Measurements from ENCODE around the gene PCNA.
"Not testable (repeated sequence)": the region's sequence is repeated elsewhere in the genome, so short reads cannot be mapped to it uniquely, and the experiment has no call there.

PCNA gene

DNA sequence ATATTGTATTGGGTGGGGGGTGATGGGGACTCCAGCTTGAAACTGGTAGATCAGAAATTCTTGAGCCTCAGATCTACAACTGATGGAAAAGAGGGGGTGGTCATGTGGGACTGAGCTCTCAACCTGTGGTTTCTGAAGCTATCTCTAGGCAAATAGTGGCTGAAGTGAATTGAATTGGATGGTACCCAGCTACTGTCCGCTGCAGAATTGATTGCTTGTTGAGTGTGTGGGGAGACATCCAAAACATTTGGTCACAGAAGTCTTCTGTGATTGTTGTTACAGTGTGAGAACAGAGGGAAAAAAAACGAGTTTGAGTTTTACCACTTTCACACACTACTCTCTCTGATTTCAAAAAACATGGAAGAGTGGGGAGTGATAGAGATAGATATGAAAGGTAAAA, 21.9 kb upstream of the PCNA start:
- no peak for DNase-seq

DNA sequence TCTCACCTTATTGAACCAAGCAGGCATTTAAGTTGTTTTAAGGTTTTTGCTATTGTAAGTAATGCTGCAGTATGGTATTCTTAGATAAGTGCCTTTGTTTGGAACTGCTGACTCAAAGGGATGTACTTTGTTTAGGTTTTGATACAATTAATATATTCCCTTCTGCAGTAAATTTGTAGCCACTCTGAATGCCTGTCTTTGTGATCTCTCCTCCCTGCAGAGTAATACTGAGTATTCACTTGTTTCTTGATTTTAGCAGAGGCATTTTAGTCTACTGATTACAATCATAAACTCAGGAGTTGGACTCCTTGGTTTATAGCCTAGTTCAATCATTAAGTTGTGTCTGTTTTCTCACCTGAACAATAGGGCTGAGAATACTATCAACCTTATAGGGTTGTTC, 20.4 kb upstream of the PCNA start:
- no peak for DNase-seq

DNA sequence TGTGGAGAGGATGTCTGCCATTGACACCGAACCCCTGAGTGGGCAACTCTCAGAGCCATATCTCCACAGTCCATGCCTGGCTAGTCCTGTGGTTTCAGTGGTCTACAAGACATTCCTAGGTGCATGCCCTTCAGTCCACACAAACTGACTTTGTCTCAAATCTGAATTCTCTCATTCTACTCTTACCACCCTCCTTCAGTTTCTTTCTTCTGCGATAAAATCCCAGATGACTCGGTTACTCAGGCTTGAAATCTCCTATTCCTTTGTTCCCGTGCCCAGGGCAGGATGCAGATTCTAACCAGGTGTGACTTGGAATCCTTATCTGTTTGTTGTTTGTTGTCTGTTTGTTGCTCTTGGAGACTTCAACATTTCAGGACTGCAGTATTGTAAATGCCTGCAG, 16.3 kb upstream of the PCNA start:
- DNase-seq: no peak

DNA sequence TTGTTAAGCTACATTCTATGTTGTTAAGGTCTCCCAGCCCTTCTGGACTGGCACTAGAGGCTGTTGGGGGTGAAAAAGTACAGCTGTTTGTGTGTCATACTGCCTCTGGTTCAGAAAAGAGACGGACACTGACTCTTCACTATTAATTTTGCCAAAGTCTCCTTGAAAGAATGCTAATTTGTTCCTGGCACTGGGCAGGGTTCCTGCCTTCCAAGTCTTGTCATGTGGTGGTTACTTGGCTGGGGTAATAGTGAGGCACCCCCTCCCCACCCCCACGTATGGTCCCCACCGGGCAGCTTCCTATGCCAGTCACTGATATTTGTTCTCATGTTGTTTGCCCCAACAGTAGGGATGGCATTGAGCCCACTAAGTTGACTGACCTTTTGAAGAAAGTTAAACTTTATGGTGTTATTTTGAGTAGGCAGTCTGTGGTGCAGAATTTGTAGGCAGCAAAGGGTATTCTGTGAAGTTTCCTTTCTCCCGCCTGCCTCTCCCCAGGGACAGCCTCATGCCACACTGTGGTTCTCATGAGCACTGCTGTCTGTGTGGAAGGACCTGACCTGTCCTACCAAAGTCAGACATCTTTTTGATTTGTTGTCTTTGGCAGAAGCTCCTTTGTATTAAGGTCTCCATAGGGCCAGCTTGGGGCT, 15.7 kb upstream of the PCNA start:
- DNase-seq: no peak

DNA sequence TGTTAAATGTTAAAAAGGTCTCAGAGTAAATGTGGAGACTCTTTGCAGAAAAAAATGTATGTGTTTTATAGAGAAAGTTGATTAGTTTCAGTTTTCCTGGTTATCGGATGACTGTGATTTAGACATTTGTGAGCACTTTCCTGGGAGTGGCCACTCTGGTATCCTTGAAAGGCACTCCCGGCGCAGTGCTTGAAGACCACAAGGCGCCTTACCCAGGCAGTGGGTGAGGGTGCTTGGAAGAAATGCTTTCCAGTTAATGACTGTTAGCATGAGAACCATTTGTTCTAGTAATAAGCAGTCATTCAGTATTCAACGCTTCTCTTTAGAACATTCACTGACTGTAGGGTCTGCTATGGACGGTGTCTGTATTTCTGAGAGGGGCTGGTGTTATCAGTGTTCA, 14.2 kb upstream of the PCNA start:
- no peak for DNase-seq

DNA sequence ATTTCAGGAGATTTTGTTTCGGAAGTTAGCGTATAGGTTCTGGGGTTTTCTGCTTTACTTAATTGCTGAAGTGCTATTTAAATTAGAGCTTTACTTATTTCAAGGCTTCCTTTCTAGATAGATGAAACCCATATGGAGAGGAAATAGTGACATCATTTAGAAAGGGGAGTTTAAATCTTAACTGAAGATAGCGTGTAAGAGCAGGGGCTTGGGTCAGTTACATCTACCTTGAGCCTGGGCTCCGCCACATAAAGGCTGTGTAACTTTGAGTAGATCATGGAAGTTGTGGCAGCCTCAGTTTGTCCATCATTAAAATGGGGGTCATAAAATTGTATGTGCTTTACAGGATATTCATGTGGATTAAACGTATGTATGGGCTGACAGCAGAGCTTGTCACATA, 11.7 kb upstream of the PCNA start:
- DNase-seq: no peak

DNA sequence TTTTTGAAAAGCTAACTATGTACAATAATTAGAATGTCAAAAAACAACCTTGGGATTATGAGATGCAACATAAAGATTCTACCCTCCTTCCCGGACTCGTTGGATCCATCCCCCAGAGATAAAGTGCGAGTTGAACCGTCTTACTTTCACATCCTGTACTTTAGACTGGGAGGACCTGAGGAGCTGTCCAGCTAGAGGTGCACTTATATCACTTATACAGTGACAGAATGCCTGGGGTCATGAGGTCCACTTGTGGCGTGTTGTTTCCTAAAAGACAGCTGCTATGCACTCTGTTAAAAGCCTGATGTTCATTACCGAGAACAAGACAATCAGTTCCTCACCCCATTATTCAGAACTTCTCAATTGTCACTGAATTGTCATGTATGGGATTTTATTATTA, 9.1 kb upstream of the PCNA start:
- no peak for DNase-seq

DNA sequence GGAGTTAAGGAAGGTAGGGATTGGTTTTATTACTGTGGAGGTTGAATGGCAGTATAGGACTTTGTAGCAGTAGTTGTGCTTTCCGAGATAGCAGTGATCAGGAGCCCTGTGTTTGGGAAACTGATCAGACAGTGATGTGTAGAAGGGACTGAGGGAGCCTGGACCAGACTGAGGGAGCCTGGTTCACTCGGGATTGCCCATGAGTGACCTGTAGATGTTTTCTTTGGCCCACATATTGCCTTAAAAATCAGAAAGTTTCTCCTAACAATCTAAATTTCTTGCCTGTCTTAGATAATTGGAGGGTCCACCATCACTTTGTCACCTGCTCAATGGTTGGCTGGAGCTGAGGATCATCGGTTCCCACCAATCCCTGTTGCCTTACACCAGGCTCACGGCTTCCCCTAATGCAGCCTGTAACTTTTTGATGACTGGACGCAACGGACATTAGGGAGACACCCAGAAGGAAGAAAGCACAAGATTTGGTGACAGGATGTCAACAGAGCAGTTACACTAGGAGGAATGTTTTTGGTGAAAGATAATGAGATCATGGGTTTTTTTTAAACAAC, 8.2 kb upstream of the PCNA start:
- DNase-seq: no peak

DNA sequence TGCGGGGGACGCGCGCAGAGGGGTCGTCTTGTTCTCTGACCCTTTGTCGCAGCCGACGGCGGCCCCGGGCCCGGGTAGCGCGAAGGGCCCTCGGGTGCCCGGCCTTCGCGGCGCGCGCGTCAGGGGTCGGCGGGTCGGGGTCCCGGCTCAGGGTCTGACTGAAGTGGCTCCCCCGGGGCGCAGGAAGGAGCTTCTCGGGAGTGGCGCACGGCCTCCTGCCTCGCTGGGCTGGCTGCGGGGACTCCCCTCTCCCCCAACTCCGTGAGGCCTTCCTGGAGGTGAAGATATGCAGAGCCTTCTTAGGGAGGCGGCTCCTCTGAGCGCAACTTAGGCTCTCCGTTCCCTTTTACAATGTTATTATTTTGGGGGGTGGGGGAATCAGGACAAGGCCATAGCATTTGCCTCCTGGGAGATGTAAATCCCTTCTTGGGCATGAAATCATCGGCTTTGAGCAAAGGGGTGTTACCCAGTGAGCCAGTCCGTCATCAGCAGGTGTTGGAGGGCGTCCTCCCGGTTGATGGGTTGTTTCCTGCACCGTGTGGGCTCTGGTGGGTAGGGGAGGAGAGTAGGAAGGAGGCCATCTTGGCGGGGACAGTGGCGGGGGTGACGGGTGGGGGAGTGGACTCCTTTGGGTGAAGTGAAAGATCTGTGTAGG, 7.6 kb upstream of the PCNA start:
- DNase-seq: peak; percentile 78

DNA sequence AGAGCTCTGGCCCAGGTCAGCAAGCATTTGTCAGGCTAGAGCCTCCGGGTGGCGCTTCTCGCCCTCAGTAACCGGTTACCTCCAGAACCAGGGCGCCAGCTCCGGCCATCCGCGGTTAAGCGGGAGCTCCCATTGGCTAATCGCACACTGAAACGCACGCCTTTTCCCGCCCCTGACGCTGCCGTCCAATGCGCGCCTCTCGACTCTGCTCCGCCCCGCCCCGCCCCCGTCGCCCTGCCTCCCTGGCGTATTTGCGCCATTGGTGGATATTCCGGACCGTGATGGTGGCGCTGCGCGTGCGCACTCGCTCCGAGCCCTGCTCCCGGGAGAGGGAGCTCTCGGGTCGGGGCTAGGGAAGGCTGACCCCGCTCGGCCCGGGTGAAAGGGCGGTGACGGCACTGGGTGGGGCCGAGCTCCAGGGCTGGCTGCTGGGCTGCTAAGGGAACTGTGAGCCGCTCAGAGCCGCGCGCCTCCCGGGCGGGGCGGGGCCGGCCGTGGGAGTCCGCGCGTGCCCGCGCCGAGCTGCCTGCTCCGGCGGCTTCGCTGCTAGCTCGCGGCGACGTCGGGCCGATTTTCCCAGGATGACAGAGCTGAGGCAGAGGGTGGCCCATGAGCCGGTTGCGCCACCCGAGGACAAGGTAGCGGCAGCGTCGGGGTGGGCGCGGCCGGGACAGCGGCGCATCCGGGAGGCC, 6.9 kb upstream of the PCNA start, which contains the start of gene CDS2:
CDS2 (plus strand) TSS at position 497 of the 692 bp plus-strand sequence; CDS start at position 582, 85 bp downstream.
- peak; percentile 100 for DNase-seq

DNA sequence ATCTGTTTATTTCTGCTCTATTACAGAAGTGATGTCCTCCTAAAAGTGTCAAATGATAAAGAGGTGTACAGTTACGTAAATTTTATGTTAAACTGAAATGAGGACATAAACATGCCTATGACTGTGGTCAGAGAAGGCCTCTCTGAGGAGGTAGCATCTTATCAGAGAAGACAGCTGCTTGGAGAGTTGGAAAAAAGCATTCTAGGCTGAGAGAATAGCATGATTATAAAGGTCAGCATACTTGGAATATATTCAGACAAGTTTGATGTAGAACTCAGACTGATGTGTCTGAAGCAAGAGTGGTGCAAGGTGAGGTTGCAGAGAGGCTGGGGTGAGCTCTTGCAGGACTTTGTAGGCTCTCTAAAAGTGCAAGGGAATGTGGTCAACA, 3.1 kb upstream of the PCNA start:
- no peak for DNase-seq

DNA sequence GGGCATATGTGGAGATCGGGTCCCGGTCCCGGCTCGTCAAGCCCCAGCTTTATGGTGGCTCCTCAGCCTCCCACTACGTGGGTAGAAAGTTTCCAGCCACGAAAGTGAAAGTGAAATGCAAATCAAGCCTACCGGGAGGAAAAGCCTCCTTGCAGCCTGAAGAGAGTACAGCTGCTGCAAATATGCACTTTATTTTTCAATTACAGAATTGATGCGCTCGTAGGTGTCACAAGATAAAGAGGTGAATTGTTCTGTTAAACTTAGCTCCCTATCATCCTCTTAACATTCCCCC, 373 bp upstream of the PCNA start:
- DNase-seq: no peak

DNA sequence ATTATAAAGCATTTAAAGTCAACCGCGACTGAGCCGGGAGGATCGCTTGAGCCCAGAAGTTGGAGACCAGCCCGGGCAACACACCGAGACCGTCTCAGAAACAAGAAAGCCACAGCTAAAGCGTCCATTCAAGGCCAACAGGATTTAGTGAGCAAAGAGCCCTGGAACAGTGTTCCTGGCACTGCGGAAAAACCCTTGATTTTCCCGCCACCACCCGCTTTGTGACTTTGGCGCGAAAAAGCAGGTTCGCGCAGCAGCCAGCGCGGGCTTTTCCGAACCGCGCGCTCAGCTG, 669 bp downstream of the PCNA start:
- no peak for DNase-seq

DNA sequence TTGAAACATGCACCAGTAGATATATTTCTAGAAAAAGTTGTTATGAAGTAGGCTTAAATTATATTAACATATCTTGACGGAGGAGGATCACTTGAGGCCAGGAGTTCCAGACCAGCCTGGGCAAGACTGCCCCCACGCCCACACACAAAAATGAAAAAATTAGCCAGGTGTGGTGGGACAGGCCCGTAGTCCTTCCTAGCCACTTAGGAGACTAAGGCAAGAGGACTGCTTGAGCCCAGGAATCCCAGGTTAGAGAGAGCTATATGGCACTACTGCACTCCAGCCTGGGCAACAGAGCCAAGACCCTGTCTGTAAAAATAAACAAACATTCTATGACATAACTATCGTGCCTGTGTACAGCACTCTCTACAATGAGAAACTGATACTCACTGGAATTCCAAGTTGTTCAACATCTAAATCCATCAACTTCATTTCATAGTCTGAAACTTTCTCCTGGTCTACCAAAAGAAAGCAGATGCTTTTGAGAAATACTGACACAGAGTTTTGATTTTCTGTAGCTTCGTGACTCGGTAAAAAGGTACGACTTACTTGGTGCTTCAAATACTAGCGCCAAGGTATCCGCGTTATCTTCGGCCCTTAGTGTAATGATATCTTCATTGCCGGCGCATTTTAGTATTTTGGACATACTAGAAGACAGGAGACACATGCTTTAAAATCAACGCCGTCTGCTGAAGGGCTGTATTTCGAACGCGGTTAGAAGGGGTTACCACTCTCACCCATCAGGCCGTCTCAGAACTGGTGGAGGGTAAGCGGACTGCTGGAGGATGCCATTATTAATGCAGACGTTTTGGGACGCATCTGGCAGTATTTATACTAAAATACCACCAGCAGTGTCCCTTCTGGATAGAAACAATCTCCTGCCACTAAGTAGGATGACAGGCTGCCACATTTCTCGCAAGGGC, 1.3 kb downstream of the PCNA start:
- DNase-seq: no peak

DNA sequence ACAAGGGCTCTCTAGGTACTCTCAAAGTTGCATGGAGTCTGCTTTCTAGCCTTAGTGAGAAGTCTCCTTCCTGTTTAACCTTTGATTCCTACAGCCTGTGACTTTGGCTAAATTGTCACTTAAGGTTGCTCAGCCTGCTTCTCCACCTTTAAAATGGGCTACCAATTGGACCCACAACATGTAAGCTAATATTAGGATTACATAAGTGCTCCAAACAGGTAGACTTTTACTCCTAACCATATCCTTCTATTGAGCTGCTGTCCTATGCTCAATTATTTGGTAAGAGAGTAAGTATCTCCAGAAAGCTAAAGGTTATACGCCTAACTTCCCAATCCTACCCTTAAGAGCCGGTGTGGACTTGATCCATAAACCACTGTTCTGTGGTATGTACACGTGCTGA, 2.9 kb downstream of the PCNA start:
- DNase-seq: no peak

DNA sequence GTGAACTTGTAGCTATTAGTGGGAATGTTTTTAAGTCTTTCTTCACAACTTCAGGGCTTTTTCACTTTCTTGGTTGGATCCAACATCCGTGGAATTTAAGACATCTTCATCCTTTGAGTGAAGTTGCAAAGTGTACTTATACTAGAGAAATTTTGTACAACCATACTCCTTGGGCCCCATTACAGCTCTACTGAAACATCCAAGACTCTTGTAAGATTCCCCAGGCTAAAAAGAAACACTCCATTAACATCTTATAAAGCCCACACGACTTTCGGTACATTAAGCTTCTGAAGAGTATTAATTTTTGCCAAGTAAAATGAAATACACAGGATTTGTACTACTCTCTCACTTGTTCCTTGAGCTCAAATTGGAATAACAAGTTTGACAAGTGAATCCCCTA, 5.4 kb downstream of the PCNA start:
- no peak for DNase-seq

DNA sequence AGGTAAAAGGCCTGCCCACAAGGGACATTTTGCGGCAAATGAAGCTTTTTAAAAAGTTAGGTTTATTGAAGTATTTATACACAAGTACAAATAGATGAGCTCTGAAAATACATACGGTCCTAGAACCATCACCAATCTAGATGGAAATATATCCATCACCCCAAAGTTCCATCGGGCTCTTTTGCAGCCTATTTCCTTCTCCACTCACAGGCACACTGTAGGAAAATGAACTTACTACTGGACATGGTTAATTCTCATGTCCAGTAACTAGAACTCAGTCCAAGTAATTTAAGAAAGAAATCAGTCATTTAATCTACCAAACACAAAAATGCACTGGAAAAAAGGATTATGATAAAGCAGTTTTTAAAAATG, 6.2 kb downstream of the PCNA start:
- no peak for DNase-seq

DNA sequence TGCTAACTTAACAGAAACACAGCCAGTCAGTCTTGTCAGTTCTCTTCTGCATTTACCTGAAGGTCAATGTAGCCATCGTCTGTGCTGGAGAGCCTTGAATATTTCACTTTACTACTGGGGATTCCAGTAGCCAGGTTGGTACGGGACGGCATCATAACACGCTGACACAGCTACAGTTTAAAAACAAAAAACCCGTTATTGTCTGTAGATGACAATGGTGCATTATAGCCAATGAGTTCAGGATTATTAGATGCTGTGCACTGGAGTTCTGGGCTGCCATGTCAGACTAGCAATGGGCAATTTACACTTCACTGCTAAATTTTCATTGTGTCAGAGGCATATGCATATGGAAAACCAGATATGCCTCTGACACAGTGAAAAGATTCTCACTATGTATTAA, 10.5 kb downstream of the PCNA start:
- DNase-seq: no peak

DNA sequence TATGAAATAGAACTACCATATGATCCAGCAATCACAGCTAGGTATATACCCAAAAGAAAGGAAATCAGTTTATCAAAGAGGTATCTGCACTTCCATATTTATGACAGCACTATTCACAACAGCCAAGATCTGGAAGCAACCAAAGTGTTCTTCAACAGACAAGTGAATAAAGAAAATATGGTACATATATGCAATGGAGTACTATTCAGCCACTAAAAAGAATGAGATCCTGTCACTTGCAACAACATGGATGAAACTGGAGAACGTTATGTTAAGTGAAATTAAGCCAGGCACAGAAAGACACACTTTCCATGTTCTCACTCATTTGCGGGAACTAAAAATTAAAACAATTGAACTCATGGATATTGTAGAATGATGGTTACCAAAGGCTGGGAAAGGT, 15.3 kb downstream of the PCNA start:
- no peak for DNase-seq

DNA sequence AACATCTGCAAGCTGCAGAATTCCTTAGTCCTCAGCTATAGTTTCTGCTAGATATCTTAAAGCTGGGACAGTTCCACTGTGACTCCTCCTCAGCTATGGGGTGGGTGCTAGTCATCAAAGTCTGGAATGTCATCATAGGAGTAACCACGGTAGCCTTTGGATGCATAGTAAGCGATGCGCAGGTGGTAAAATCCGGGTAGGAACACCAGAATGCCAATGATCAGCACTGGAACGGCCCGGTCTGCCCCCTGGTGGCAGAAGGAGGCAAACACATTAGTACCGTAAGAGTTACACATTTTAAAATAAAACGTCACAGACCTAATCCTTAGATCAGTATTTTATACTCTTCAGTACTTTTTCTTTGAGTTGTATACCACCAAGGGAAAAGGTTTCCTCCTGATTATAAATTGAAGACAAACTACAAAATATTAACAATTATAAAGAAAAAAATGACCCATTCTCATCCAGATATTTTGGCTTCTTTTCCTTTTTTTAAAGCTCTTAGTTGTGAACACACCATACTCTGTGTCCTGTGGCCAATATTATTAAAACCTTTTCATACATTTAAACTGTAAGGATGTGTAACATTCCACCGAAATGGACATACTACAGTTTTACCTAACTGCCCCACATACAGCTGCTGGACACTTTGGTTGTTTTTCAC, 18.9 kb downstream of the PCNA start:
- DNase-seq: peak; percentile 68

DNA sequence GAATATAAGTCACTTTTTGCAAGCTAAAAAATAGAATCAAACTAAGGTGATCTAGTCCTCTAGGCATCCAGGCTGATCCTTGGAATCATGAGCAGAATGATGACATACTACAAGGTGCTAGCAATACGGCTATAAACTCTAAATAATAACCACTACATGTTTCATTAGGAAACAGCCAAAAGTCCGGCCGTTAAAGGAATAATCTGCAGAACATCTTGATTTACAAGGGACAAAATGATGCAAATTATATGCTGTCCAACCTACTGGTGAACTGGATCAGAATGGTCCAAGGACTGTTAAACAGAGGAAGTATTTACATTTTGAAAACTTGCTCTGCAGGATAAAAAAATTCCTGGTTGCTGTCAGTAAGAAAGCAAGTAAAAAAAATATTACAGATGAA, 19.8 kb downstream of the PCNA start:
- not testable (repeated sequence) for DNase-seq

DNA sequence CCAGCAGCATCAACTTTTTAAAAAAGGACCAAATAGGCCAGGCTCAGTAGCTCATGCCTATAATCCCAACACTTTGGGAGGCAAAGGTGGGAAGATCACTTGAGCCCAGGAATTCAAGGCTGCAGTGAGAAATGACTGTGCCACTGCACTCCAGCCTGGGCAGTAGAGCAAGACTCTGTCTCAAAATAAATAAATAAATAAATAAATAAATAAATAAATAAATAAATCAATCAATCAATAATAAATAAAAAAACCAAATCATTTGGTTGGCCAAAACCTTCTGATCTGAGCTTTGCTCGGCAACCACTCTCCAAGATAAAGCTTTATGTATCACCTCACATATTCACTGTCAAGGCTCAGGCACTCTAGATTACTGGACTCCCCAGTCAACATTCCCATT, 20.7 kb downstream of the PCNA start:
- not testable (repeated sequence) for DNase-seq

DNA sequence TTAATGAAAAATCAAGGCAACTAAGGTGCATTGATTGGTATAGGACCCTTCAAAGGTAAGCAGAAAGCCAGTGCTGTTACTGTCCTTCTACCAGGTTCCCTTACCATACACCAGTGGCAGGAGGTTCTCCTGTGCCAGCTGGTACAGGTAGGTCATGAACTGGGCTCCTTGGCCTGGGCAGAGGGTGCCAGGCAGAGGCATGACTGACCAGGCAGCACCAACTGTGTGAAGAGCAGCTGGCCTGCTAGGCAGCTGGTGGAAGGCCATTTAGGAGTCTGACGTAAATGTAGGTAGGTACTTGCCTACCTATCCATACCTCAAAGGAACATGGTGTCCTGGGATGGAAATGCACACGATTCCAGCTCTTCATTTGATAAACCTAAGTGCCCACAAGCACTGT, 23.3 kb downstream of the PCNA start:
- no peak for DNase-seq
